HG03558 (cell line): Measurements from ENCODE around the gene SLC25A48.

Experiments used
- ATAC-seq: cut with Tn5 transposase; IDR thresholded peaks from one replicate; pipeline ENCODE4 v1.9.1; 2021; ENCODE audit warnings: moderate number of reproducible peaks; ENCODE audit not compliant: unreplicated experiment; ENCODE audit errors: extremely low read depth

Gene SLC25A48

GRCh38 chr5:135905144-135905543 lies 70.7 kb downstream of the SLC25A48 start:
- ATAC-seq: no peak

- no peak for ATAC-seq
These were observed 79.5 kb downstream of the SLC25A48 start for GRCh38 chr5:135913713-135914626.

- no peak for ATAC-seq
These were observed 81.1 kb downstream of the SLC25A48 start for GRCh38 chr5:135915466-135916001.

DNA sequence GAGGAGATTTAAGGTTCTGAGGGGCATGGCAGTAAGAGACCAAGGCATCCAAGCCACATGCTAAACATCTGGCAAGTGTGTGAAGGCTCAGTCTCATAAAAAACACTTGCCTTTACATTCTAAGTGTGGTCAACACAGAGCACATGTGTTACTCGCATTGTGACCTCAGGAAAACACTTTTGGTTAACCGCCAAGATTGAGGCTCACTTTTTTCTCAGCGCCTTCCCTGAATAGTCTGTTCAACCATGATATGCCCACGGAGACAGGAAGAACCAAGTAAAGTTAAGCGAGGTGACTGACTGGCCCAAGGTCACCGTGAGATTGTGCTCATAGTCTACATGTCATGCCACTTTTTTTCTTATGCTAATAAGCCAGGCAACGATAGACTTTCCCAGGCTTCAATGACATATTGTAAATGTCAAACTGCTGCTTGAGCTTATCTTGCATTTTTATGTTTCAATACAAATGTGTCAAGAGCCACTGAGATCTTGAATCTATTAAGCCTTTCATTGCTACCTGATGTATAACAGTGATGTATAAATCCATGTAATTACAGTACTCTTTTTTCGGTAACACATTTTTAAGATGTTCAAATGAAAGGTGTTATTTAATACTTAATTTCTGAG lies 82.3 kb downstream of the SLC25A48 start:
- no peak for ATAC-seq

- ATAC-seq: no peak
These were observed 85.7 kb downstream of the SLC25A48 start for GRCh38 chr5:135920199-135920598.

DNA sequence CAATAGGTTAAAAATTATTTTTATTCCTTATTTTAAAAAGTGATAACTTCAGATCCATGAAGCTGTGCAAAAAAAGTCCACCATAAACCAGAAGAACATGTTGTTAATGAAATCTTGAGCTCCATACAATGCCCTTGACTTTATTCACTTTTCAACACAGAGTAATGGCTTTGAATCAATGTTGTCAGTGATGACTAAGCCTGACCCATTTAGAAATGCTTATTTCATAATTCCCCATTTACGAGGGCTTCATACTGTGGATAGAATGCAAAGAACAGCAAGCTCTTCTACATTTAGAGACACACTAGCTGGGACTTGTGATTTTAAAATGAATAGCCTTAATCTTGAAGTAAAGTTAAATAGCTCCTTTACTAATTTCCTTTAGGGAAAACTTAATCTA lies 86.9 kb downstream of the SLC25A48 start:
- ATAC-seq: no peak

DNA sequence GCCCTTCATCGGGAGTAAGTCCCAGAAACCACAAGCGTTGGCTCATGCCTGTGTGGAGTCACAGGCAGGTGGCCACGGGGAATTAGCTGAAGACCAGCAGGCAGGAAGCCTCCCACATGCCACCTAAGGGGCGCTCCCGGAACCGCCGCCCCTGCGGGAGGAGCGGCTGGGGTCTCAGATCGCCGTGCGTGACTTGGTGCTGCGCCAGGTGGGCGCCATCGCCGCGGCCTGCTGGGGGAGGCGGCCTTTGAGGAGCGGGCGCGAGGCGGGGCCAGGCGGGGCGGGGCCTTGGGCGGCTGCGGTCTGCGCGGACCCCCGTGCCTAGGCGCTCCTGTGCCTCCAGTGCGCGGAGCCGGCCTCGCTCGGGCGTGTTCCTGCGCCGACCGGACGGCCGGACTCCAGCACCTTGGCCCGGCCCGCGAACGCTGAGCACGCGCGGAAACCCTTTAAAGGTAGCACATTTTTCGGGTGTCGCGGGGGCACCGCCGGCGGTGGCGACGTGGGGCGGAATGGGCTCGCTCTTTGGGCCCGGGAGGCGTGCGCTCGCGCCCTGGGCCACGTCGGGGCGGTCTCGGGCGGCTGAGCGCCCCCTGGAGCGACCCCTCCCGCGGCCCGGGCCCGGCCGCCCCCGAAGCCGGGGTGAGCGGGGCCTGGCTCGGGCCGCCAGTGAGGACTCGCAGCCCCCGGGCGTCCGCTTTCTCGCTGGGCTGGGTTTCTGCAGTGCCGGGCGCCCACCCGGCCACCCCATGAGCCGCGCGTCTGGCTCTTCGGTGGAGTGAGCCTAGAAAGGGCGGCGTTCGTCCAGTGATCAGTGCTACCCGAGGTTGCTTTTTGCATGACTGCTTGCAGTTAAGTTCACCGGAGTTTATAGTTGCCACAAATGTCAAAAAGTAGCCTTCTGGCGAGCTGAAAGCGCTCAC lies 95.8 kb downstream of the SLC25A48 start:
- no peak for ATAC-seq

DNA sequence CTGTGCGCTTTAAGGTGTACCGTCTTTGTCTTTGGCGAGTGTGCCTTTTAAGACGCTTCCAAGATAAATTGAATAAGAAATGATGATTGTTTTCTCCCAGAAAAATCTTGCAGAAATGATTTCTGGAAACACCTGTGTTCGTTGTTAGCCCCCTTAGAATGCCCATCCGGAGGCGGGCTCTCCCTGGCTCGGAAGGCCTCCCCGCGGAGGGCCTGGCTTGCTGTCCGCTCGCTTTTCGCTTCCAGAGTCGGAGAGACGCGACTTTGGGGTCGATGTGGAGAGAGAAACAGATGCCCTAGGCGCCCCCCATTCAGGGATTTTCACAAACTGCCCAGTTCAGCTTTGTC lies 96.5 kb downstream of the SLC25A48 start:
- no peak for ATAC-seq

DNA sequence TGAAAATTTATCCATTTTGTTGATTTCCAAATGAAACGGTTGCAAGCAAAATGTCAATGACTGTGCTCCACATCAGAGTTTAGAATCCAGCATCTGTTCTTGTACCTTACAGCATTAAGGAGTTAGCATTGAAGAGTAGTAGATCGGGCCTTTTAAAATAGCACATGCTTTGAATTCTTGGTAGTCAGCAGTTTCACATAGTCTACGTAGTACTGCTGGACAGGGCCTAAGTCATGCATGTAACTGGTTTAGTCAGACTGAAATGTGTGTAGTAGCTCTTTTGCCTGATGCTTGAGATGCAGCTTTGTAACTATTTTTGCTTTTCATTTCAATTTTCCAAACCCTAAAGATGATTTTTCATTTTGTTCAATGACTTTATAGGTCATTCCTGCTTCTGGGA lies 100.5 kb downstream of the SLC25A48 start:
- no peak for ATAC-seq

DNA sequence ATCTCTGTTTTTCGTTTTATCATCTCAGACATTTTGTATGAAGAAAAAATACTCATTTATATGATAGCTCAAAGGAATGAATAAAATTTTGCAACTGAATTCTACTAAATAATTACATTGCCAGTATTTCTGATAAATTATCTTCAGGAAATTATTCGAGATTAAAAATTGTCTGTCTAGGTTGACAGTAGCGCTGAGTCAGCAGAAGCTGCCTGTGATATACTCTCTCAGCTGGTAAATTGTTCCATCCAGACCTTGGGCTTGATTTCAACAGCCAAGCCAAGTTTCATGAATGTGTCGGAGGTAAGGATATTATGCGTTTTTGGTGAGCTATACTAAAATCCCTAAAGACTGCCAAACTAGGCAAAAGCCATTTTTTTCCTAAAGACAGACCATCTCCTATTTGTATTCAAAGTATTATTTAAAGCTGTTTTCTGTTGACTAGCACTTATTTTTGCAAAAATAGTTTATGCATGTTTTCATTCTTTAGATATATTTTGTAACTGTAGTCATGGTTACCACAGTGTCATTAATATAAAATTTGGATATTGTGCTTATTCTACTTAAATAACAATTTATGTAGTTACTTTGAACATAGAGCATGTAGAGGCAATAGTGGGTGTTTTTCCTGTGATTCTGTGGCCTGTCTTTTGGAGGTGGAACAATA lies 102.9 kb downstream of the SLC25A48 start:
- no peak for ATAC-seq
